ENCODE results near the gene MEAK7.

Gene MEAK7

DNA sequence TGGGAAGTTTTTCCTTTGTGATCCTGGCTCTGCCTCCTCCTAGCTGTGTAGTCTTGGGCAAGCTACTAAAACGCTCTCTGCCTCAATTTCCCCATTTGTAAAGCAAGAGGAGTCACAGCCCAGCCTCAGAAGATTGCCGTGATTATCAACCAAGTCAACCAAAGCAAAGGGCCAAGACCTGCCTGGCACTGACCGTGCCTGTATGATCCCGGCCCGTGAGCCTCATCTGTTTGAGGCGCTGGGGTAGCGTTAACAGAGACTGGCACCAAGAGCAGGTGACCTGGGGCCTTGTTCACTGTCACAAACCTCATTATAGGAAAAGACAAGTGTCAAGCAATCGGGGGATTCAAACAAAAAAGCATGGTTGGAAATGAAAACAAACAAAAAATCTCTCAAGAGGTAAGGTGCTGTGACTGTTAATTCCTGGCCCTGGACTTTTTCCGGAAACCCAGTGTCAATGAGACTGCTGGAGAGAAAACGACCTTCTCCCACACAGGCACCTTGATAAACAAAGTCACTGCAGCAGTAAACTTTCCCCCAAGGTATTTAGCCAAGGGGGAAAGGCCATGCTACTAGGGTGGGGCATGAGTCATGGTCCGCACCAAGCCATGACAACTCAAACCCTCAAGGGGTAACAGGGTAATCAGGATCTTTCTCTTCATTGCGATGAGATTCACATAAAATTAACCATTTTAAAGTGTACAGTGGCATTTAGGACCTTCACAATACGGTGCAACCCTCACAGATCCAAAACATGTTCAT is 5.4 kb downstream of the MEAK7 start:
- H3K4me3 ChIP-seq (ENCODE audit: low read depth, low read length), result no peak overlapping the region
- no peak for DNase-seq (ENCODE audit: low read depth)

DNA sequence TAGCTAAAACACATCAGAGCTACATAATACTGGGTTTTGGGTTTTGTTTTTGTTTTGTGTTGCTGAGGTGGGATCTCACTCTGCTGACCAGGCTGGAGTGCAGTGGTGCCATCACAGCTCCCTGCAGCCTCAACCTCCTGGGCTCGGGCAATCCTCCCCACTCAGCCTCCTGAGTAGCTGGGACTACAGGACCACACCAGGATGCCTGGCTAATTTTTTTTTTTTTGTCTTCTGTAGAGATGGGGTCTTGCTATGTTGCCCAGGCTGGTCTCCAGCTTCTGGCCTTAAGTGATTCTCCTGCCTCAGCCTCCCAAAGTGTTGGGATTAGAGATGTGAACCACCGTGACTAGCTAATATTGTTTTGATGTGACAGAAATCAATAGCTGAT is 6.2 kb downstream of the MEAK7 start:
- DNase-seq (ENCODE audit: low read depth), result no peak
- no peak overlapping the region for H3K4me3 ChIP-seq (ENCODE audit: low read depth, low read length)

DNA sequence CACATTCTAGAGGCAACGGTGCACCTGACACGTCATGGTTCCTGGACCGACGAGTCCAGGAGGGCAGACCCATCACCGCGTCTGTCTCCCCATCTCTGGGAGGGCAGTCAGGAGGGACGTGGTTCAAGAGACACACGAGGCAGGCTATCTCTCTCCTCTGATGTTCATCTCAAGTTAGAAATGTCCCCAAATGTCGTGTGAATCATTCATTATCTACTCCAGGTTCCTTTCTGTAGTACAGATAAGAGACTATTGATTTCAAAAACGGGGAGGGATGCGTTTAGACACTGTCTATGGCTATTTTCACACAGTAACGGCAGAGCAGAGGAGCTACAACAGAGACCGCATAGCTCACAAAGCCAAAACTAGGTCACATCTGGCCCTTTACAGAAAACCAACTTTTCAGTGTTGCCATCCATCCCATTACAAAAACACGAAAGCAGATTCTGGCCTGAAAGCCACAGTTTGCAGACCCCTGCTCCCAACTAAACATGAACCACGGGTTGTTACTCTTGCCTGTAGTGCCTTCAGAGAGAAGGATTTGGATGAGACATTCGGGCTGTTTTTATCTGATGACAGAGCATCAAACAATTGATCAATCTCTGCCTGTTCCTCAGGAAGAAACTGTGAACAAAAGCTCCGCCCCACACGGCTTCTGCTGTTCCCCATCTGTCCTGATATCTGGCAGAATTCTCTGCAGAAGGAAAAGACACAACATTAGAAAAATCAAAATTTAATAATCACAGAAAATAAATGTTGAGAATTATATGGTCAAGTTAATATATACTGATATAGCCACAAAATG is 6.8 kb downstream of the MEAK7 start:
- no peak for DNase-seq (ENCODE audit: low read depth)
- no peak overlapping the region for H3K4me3 ChIP-seq (ENCODE audit: low read depth, low read length)

DNA sequence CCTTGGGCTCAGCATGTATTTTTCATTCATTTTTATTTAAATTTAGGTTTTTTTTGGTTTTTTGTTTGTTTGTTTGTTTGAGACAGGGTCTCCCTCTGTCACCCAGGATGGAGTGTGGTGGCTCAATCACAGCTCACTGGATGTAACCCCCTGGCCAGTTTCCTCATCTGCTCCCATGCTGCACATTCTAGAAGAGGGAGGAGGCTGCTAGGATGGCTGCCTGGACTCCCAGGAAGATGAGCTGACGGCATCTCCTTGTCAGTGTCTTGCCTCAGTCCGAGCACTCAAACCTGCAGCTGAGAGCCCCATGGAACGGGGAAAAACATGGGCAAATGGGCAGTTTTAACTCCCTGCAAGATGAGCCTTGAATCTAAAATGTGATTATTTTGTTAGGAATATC is 7.5 kb downstream of the MEAK7 start:
- no peak overlapping the region for H3K4me3 ChIP-seq (ENCODE audit: low read depth, low read length)
- no peak for DNase-seq (ENCODE audit: low read depth)

DNA sequence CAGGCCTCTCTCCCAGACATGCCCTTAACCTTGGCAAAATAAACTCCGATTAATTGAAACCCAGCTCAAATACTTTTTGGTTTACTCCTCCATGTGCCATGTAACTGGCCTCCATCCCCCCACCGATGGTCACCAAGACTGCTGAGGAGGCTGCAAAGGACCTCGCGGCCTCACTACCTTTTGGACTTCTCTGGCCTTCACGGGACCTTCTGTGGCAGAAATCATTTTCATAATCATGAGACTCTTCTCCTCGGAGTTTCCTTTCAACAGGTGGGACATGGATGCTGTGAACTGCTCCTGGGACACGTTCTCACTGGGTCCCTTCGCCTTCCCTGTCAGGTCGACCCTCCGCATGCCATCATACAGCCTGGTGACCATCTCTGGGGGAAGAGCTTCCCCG is 9.0 kb downstream of the MEAK7 start:
- DNase-seq (ENCODE audit: low read depth), result no peak
- H3K4me3 ChIP-seq (ENCODE audit: low read depth, low read length), result no peak overlapping the region

DNA sequence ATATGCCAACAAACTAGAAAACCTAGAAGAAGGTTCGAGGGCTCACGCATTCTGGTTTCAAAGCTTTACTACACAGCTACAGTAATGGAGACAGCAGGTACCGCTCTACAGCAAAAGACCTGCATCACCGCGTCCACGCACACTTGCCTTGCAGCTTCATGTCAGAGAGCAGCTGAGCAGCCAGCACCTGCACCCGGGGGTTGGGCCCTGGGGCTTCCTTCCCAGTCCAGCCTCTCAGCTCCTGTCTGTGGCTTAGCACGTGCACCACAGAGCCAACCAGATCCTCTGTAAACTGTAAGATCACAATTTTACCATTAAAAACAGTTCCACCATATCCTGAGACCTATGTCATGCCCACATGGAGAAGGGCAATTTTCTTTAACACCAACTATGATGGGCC is 15.3 kb downstream of the MEAK7 start:
- DNase-seq (ENCODE audit: low read depth), result no peak
- no peak overlapping the region for H3K4me3 ChIP-seq (ENCODE audit: low read depth, low read length)

DNA sequence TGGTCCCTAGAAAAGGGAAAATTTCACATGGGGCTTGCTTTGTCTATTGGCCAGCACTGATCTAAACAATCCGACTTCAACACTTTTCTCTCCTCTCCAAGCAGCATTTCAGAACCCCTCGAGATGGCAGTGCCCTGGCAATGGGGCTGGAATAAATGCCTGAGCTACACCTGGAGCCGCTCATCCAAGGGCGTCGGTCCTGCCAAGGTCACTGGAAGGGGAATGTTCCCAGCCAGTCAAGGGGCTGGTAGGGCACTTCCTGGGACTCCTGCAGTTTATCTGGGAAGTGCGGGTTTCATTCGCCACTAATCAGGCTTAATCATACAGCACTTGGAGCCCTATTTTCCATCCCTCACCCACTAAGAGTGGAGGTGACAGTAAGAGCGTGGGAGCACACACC is 17.1 kb downstream of the MEAK7 start:
- H3K4me3 ChIP-seq (ENCODE audit: low read depth, low read length), result no peak overlapping the region
- no peak for DNase-seq (ENCODE audit: low read depth)

DNA sequence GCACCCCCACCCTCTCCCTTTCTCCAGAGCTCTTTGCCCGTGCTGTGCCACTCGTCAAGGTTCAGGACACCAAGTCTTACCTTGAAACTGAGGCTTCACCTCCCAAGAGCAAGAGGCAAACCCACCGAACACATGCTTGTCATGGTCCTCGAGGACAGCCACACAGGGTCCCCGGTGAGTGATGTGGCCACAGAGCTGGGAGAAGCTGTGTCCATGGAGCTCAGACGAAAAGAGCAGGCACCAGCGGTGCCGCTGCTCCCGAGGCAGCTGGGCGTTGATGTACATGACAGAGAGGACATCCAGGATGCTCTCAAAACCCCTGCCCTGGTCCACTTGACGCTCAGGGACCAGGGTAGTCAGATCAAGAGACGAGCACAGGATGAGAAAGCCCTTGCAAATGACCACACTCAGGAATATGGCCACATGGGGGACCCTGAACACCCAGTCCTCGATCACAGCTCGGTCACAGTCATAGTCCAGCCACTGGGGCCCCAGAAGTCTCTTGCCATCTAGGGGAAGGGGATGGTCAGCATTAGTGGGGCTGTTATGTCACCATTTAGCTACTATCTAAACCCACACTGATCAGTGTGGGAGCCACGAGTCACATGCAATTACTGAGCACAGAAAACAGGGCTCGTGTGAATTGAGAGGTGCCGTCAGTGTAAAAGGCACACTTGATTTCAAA is 17.8 kb downstream of the MEAK7 start:
- H3K4me3 ChIP-seq (ENCODE audit: low read depth, low read length), result no peak overlapping the region
- DNase-seq (ENCODE audit: low read depth), result no peak

DNA sequence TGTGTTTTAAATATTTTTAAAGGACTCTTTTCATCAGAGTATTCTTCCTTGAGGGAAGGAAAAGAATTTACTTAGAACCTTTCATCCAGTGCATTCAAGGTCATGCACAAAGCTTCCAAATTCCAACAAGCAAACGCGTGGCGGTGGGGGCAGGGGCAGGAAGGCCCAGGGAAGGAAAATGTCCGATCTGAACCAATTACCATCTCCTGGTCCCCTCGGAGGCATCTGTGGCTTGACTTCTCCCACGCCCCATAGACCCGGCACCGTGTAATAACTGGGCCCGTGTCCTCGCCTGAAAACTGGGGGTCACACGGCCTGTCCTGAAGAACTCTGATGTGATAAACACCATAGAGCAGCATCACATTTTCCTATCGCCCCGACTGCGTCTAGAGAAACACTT is 18.3 kb downstream of the MEAK7 start:
- no peak overlapping the region for H3K4me3 ChIP-seq (ENCODE audit: low read depth, low read length)
- no peak for DNase-seq (ENCODE audit: low read depth)

DNA sequence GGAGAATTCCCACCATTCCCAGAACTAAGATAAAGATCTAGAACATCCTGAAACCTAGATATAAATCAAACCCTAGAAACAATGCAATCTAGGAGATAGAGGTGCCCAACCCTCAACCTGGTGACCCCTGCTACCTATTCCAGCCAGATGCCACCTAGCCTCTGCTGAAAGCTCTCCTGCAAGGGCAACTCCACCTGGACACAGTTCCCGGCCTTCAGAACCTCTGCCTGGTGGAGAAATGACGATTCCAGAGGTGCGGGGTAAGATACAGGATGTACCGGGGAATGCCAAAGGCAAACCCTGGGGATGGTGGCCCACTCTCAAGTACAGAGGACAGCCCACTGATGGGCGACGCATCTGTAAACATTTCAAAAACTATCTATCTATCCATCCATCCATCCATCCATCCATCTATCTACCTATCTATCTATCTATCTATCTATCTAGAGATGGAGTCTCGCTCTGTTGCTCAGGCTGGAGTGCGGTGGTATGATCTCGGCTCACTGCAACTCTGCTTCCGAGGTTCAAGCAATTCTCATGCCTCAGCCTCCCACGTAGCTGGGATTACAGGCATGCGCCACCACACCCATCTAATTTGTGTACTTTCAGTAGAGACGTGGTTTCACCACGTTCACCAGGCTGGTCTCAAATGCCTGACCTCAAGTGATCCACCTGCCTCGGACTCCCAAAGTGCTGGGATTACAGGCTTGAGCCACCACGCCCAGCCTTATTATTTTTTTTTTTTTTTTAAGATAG is 19.0 kb downstream of the MEAK7 start:
- no peak for DNase-seq (ENCODE audit: low read depth)
- no peak overlapping the region for H3K4me3 ChIP-seq (ENCODE audit: low read depth, low read length)

DNA sequence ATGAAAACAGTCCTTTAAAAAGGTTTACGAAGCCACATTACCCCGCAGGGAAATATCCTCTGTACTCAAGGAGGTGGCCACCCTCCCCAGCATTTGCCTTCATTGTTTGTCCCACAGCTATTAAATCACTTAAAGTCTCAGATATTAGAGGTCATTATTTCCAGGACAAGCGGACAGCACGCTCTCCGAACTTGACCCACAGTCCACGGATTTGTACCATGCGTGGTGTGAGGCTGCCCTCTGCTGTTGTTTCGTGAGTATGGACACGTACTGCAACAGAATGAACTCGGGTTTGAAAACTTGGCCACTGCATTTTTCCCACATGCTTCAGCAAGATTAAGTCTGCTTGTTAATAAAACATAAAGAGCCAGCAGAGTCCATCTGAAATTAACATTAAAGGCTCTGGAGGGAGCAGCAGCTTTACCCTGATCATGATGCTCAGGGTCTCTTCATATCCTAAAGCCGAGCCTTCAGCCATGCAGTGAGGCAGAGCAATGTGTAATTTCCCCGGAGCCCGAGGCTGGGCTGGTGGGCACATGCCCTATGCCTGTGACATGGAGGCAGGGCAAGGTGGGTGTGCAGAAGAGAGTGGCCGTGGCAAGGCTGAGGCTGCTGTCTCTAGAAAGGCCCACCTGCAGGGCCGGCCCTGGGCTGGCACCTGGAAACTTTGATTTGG is 19.7 kb downstream of the MEAK7 start:
- no peak overlapping the region for H3K4me3 ChIP-seq (ENCODE audit: low read depth, low read length)
- DNase-seq (ENCODE audit: low read depth), result no peak

DNA sequence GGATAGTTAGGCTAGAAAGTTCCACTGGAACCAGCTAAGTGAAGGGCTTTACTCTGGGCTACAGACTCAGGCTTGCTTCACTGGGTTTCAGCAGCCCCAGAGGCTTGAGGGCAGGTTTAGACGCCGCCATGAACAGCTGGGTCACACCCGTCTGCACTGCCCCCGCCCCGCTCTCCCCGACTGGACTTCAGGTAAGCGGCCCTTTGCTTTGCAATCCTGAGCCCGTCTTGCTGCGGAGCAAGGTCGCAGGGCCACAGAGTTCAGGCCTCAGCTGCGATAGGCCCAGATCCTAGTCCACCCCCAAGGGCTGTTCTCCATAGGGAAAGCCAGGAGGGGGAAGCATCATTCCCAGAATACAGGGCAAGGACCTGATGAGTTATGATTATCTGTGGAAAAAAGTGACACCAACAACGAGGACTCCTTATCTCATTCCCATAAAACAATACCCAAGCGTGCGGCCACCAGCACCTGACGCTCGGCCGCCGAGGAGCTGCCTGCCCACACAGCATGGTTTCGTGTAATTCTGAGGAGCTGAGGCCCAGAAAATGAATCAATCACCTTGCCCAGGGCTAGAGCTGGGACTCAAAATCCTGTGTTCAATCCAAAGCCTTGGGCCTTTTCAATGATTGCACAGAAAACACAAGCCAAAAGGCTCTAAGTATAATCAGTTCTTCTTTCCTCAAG is 20.4 kb downstream of the MEAK7 start:
- no peak for DNase-seq (ENCODE audit: low read depth)
- H3K4me3 ChIP-seq (ENCODE audit: low read depth, low read length), result no peak overlapping the region

DNA sequence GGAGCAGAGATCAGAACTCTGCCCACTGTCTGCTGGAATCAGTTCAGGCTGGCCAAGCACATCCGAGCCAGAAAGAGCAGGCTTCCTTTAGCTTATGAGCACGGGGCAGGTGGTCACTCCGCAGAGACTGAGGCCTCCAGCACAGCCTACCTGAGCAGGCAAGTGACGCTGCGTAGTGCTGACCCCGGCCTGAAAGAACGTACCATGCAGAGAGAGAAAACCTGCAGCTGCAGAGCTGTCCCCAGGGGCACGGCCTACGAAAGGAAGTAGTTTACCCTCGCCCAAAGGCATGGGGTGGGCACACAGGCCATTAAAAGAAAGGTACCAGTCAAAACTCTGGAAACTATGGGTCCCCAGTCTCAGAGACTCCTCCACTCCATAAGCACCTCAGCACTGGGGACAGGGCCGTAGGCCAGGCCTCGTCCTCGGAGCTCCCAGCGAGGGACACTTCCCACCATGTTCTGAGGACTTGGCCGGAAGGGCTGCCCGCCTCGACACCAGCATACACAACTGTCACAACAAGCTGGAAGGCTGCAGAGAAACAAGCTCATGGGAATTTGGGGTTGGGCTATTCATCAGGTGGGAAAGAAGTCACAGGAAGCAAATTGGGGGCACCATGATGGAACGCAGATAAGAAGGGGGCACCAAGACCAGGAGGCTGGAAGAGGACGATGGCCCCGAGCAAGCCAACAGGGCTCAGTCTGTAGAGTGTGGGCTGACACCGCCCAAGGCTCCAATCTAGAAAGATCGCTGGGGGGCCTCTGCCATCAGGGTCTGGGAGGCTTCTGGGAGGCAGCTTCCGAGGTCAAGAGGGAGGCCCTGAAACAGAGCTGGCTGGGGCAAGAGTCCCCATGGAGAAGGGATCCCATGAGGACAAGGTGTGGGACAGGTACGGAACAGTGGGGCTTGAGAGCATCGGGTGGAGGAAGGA is 21.2 kb downstream of the MEAK7 start:
- H3K4me3 ChIP-seq (ENCODE audit: low read depth, low read length), result no peak overlapping the region
- DNase-seq (ENCODE audit: low read depth), result no peak

DNA sequence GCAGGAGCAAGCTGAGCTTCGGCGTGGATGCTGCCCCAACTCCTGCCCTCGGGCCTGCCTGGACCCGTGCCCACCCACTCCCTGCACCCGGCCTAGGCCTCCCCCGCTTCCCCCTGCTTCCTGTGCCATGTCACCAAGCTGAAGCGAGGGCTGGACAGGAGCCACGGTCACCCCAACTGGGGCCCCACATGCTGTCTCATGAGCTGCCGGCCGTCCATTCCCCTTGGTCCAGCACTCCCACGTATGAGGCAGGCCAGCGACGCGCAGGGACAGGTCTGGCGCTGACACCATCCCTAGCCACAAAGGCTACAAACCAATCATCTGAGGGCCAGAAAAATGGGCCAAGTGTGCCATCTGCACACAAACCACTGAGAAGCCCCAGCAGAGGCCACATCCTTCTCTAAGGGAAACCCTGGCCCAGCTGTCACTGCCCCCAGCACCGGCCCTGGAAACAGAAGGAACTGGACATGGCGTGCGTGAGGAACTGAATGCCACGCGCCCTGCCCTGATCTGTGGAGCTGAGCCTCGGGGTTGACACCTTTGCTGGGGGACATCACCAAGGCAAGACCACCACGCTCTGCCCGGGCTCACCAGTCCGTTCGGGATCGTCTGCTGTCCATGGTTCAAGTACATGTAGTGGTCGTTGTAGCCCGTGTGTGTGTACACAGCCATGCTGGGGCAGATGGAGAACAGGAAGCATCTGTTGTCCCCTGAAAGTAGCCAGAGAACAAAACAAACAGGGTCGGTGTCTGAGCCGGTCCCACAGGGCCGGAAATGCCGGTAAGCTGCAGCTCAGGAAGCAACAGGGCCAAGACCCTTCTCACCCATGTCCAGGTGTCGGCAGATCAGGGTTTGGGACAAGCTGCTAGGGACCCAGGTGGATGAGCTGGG is 22.2 kb downstream of the MEAK7 start:
- no peak for DNase-seq (ENCODE audit: low read depth)
- H3K4me3 ChIP-seq (ENCODE audit: low read depth, low read length), result no peak overlapping the region

DNA sequence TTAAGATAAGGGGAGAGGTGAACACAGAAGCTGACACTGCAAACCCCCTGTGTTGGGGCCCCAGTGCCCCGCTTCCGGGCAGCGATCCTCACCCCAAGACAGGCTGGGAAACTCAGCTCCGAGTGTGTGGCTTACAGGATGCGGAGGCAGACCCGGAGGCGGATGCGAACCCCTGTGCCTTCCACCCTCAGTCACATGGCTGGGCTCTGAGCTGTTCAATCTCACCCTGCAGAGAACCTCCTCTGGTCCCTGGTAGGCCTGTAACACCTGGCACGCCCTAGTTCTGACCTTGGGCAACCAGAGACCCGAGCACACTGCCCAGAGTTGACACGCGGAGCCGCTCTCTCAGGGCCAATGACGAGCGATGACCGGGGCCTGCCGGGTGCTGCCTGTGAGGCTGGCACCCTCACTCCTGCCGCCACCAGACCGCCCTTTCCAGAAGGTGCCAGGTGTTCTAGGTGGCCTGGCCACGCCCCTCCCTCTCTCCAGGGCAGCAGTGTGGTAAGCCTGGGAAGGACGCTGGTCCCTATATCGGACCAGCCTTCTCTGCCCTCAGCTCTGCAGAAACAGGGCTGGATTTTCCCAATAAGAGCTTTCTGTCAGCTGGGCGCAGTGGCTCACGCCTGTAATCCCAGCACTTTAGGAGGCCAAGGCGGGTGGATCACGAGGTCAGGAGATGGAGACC is 23.3 kb downstream of the MEAK7 start:
- no peak overlapping the region for H3K4me3 ChIP-seq (ENCODE audit: low read depth, low read length)
- no peak for DNase-seq (ENCODE audit: low read depth)

DNA sequence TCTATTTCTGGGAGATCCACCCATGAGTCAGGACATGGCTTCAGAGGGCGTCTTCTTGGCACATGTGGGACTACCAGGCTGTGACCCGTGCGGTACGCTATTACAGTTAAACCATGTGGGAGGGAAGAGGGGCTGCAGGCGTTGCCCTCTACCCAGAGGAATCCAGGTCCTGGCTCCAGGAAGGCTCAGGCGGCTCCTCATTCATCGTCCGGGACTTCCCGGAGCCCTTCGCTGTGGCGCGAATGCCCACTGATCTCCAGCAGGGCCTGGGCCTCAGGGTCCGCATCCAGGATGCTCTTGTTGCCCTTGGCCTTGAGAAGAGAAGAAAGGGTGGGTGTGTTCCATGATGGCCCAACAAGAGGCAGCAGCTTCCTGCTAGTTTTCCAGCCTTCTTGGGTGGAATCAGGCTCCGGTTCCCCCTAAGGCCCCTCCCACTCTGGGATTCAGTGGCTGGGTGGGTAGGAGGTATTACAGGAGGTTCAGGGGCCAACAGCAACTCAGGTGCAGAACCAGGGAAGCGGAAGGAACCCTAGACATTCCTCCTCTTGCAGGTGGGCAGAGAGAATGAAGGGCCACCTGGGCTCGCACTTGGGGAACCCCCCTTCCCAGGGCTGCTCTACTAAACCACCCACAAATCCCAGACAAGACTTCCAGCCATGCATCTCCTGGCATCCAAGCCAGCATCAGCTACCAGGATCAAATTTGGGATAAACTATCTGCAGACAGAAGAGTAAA is 24.6 kb downstream of the MEAK7 start:
- H3K4me3 ChIP-seq (ENCODE audit: low read depth, low read length), result no peak overlapping the region
- no peak for DNase-seq (ENCODE audit: low read depth)
